ENCODE measurements around the gene DKK3.
A peak's percentile ranks its signal among the peaks of the same experiment; 100 is the strongest.

Gene DKK3

GRCh38 chr11:11983427-11983826, 25.0 kb downstream of the DKK3 start:
- DNase-seq = no peak

GRCh38 chr11:11982975-11983374, 25.5 kb downstream of the DKK3 start:
- no peak for DNase-seq

- DNase-seq = no peak
These were observed 26.0 kb downstream of the DKK3 start for GRCh38 chr11:11982461-11982860.

GRCh38 chr11:11981840-11982239, 26.6 kb downstream of the DKK3 start:
- DNase-seq = no peak

- peak in 3 of 51 donors; percentile 7 to 43 (median 39) for DNase-seq
These were observed 27.1 kb downstream of the DKK3 start for GRCh38 chr11:11981364-11981763.

- no peak for DNase-seq
These were observed 27.6 kb downstream of the DKK3 start for GRCh38 chr11:11980841-11981308.

GRCh38 chr11:11980200-11980599, 28.2 kb downstream of the DKK3 start:
- DNase-seq = no peak

- DNase-seq = peak in 1 of 51 donors; percentile 40
These were observed 28.8 kb downstream of the DKK3 start for GRCh38 chr11:11979488-11980117.

GRCh38 chr11:11978792-11979487, 29.5 kb downstream of the DKK3 start:
- DNase-seq = no peak

- no peak for DNase-seq
These were observed 30.3 kb downstream of the DKK3 start for GRCh38 chr11:11978098-11978637.

GRCh38 chr11:11977206-11977938, 31.1 kb downstream of the DKK3 start:
- peak in 1 of 51 donors; percentile 29 for DNase-seq

- peak in 4 of 51 donors; percentile 21 to 41 (median 39) for DNase-seq
These were observed 31.8 kb downstream of the DKK3 start for GRCh38 chr11:11976481-11977127.

- no peak for DNase-seq
These were observed 33.0 kb downstream of the DKK3 start for GRCh38 chr11:11975201-11976092.

GRCh38 chr11:11973866-11974265, 34.6 kb downstream of the DKK3 start:
- no peak for DNase-seq

GRCh38 chr11:11973361-11973800, 35.0 kb downstream of the DKK3 start:
- peak in 39 of 51 donors; percentile 26 to 87 (median 70) for DNase-seq

GRCh38 chr11:11972730-11973341, 35.6 kb downstream of the DKK3 start:
- DNase-seq = no peak

GRCh38 chr11:11971906-11972547, 36.4 kb downstream of the DKK3 start:
- peak in 1 of 51 donors; percentile 57 for DNase-seq

GRCh38 chr11:11970556-11970955, 37.9 kb downstream of the DKK3 start:
- DNase-seq = no peak

Measured in hypothalamus (tissue), 51 donors.